IgD-negative memory B cell (primary cell): ENCODE measurements around the gene HDAC11. TPM values are rescaled to one million over a fixed set of nuclear protein-coding genes. Genes with fewer than 3 reads are reported as not detected.

Experiments
- H3K27ac Mint-ChIP-seq, 3 donors: one replicate each; pipeline ENCODE4 v1.8.0; 2020 to 2022; ENCODE audit warnings: mild to moderate bottlenecking in 3 of 3, mixed read lengths in 3 of 3, moderate library complexity in 1 of 3
- H3K27me3 Mint-ChIP-seq: one replicate; pipeline ENCODE4 v1.8.0; 2021; ENCODE audit warnings: mixed read lengths
- H3K36me3 Mint-ChIP-seq: one replicate; pipeline ENCODE4 v1.8.0; 2020; ENCODE audit warnings: mild to moderate bottlenecking, mixed read lengths
- H3K4me1 Mint-ChIP-seq, 3 donors: one replicate each; pipeline ENCODE4 v1.8.0; 2020 to 2022; ENCODE audit warnings: mixed read lengths in 3 of 3, mild to moderate bottlenecking in 1 of 3
- H3K4me3 Mint-ChIP-seq, 4 donors: one replicate each; pipeline ENCODE4 v1.8.0; 2020 to 2022; ENCODE audit warnings: mild to moderate bottlenecking in 4 of 4, mixed read lengths in 4 of 4, moderate library complexity in 3 of 4
- H3K9me3 Mint-ChIP-seq, 3 donors: one replicate each; pipeline ENCODE4 v1.8.0; 2020 to 2021; ENCODE audit warnings: mixed read lengths in 3 of 3, mild to moderate bottlenecking in 1 of 3
- polyA plus RNA-seq: library from polyadenylated mRNA; unstranded; fragments of 300-500 nt; fragmentation: Illumina TruSeq; gene quantifications from one replicate; pipeline ENCODE4 v1.2.3, GENCODE V29; 2021

Gene HDAC11
- polyA plus RNA-seq, 1 donor from 2014 or later = 1.3 TPM

DNA sequence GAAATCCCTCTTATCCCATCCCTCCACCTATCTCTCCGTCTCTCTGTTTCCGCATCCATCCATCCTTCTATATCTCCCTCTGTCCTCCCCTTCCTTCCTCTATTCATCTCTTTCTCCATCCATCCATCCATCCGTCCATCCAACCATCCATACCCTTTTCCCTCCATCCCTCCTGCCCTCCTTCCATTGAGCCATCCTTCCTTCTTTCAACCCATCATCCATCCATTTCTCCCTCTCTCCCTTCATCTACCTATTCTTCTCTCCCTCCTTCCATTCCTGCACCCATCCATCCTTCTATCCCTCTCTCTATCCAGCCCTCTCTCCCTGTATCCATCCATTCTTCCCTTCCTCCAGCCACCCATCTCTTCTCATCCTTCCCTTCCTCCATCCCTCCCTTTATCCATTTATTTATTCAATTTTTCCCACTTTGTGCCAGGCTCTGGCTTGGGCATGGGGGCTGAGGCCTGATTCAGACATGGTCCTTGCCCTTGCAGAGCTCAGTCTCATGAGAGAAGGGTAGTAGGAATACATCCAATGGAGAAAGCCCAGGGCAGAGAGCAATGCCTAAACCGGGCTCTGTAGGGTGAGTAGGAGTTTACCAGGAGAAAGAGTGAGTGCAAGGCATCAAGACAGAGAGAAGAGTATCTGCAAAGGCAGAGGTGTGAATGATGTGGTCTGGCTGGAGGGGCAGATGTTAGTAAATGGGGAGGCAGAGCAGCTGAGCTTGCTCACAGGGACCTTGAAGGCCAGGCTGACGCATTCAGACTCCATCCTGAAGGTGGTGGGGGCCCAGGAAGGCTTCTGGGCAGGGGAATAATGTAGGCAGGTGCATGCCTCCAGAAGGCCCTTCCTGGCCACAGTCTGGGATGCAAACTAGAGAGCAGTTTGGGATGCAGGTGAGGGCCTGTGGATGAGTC is 49.3 kb downstream of the HDAC11 start:
- H3K9me3 Mint-ChIP-seq = peaks cover 0 to 1% (median 0%) of the 10 kb centered on the region in 3 donors
- H3K36me3 Mint-ChIP-seq = no peaks in the 10 kb centered on the region
- H3K27ac Mint-ChIP-seq = no peak overlapping the region
- H3K4me3 Mint-ChIP-seq = no peak overlapping the region
- peaks cover 0 to 2% (median 0%) of the 10 kb centered on the region in 3 donors for H3K4me1 Mint-ChIP-seq
- peaks cover 8% of the 10 kb centered on the region for H3K27me3 Mint-ChIP-seq

DNA sequence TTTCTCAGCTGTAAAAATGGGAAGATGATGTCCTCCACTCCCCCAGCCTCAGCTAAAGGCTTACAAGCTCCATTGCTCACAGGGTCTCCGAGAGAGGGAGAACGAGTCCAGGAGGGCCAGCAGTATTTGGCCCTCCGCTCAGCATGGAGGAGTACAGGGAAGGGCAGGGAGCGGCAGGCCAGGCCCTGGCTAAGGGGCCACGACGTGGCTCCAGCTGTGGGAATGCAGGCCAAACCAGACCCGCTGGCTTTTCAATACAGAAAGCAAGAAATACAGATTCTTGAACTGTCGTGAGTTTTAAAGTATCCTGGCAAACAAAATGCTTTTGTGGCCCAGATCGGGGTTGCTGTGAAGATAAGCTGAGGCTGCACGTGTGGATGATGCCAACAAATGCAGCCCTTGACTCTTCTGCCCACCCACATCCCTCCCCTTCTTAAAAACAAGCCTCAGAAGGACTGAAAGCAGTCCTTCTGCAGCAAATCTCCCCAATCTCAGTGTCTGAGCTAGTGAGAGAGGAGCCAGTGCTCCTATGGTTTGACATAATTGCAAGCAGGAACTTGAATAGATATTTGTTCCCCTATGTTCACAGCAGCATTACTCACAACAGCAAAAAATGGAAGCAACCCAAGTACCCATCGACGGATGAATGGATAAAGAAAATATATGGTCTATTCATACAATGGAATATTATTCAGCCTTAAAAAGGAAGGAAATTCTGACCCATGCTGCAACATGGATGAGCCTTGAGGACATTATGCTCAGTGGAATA is 50.3 kb downstream of the HDAC11 start:
- H3K9me3 Mint-ChIP-seq = peaks cover 0 to 1% (median 0%) of the 10 kb centered on the region in 3 donors
- peaks cover 14% of the 10 kb centered on the region for H3K27me3 Mint-ChIP-seq
- no peak overlapping the region for H3K27ac Mint-ChIP-seq
- no peaks in the 10 kb centered on the region for H3K36me3 Mint-ChIP-seq
- no peak overlapping the region for H3K4me3 Mint-ChIP-seq
- H3K4me1 Mint-ChIP-seq = no peaks in the 10 kb centered on the region

DNA sequence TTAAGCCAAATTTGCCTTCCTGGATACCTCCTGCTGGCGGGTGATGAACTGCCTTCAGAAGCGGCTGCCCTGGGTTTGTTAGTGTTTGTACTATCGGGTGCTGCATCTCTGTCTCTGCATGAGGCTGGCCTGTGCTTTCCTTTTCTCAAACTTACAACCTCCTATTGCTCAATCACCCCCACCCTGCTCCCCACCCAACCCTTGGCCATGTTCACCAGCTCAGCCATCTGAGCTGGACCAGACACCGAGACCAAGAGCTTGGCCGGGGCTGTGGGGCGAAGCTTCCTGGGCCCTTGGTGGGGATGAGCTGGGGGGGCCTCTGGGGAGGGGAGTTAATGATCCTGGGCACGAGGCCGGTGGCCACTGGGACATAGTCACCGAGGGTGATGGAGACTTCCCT is 52.0 kb downstream of the HDAC11 start:
- Mint-ChIP-seq H3K36me3 (no peaks in the 10 kb centered on the region), H3K9me3 (peaks cover 0 to 1% (median 0%) of the 10 kb centered on the region in 3 donors), H3K27me3 (peaks cover 22% of the 10 kb centered on the region), H3K4me3 (no peak overlapping the region), H3K27ac (peak overlapping the region in 1 of 3 donors; percentile 92), H3K4me1 (no peaks in the 10 kb centered on the region)

DNA sequence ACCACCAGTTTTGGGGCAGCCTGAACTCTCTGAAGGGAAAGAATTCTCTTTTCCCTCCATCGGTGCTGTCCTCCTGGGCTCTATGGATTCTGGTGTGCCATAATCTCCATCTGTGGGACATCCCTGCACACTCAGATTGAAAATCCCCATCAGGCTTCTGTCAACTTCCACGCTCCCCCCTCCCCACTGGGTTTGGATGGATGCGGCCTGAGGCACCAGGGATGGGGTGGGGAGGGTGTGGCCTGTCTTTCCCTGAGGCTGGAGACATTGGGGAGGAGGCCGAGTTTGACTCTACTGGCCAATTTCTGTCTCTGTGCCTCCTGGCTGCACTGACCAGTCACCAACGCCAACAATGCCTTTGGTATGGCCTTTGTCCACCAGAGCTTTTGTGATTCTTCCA is 52.5 kb downstream of the HDAC11 start:
- no peak overlapping the region for H3K4me3 Mint-ChIP-seq
- H3K36me3 Mint-ChIP-seq = peaks cover 2% of the 10 kb centered on the region
- H3K27ac Mint-ChIP-seq = no peak overlapping the region
- H3K27me3 Mint-ChIP-seq = peaks cover 19% of the 10 kb centered on the region
- H3K9me3 Mint-ChIP-seq = peaks cover 0 to 1% (median 0%) of the 10 kb centered on the region in 3 donors
- H3K4me1 Mint-ChIP-seq = no peaks in the 10 kb centered on the region

DNA sequence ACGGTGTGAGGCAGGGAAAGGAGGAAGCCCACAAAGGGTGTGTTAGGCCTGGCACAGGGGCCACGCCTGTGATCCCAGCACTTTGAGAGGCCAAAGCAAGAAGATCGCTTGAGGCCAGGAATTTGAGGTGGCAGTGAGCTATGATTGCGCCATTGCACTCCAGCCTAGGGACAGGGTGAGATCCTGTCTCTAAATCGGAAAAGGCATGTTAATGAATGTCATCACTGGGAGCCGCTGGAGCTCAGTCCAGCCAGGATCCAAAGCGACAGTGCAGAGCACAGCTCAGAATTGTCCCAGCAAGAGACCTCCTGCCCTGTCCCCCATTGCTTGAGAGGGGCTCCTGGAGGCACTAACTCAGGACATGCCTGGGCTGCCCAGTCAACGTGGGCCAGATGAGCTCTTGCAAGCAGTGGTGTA is 53.8 kb downstream of the HDAC11 start:
- peaks cover 2% of the 10 kb centered on the region for H3K36me3 Mint-ChIP-seq
- H3K27ac Mint-ChIP-seq = no peak overlapping the region
- no peaks in the 10 kb centered on the region for H3K4me1 Mint-ChIP-seq
- no peak overlapping the region for H3K4me3 Mint-ChIP-seq
- peaks cover 0 to 1% (median 0%) of the 10 kb centered on the region in 3 donors for H3K9me3 Mint-ChIP-seq
- H3K27me3 Mint-ChIP-seq = peaks cover 20% of the 10 kb centered on the region

DNA sequence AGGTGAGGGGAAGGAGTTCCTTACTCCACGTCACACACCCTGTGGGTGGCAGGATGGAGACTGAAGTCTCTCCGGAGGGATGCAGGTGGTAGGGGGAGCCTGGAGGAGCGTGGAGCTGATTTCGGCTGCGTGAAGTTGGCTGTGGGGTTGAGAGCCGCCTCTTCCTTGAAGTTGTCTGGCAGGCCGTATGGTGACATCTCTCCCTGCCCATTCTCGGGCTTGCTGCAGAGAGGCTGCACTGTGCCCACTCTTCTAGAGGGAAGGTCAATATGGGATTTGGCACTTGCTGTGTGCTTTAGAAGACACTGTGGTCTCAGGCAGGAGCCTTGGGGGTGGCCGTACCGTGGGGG is 55.4 kb downstream of the HDAC11 start:
- Mint-ChIP-seq H3K4me3 (peak overlapping the region in 1 of 4 donors; percentile 3), H3K36me3 (peaks cover 2% of the 10 kb centered on the region), H3K27ac (no peak overlapping the region), H3K9me3 (peaks cover 0 to 1% (median 0%) of the 10 kb centered on the region in 3 donors), H3K27me3 (peaks cover 17% of the 10 kb centered on the region), H3K4me1 (no peaks in the 10 kb centered on the region)

DNA sequence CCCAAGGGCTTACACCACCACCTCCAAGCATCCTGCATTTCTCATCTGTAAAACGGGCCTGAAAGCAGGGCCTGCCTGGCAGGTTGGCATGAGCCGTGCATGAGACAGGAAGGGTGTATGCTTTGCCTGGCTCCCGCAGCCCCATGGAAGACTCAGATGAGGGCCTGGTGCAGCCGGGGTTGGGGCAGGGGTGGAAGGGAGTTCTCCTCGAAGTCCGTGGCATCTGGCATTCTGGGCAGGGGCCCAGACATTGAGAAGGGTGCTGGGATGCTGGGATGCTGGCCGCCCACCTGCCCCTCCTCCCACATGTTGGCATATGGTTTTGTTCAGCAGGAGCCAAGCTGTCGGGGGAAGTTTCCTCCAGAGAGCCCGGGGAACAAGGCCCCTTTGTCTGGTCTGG is 55.8 kb downstream of the HDAC11 start:
- Mint-ChIP-seq H3K36me3 (peaks cover 2% of the 10 kb centered on the region), H3K27ac (no peak overlapping the region), H3K4me1 (no peaks in the 10 kb centered on the region), H3K4me3 (no peak overlapping the region), H3K27me3 (peaks cover 20% of the 10 kb centered on the region), H3K9me3 (peaks cover 0 to under 1% (median 0%) of the 10 kb centered on the region in 3 donors)

DNA sequence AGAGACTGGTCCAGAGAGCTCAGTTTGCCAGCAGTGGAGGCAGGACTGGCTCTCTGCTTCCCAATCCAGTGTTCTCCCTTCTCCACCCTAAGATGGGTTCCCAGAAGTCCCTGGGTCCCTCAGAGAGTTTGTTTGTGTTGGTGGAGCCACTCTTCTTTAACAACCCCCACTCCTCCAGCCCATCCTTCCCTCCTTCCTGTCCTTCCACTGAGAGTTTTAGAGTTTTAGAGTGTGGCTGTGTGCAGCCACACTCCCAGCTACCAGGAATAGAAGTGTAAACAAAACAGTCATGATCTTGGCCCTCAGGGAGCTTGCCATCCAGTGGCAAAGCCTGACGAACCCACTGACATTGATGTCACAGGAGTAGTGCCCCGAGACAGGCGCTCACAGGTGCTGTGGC is 56.3 kb downstream of the HDAC11 start:
- Mint-ChIP-seq H3K27ac (no peak overlapping the region), H3K9me3 (peaks cover 0 to 2% (median 0%) of the 10 kb centered on the region in 3 donors), H3K36me3 (peaks cover 2% of the 10 kb centered on the region), H3K4me3 (no peak overlapping the region), H3K4me1 (no peaks in the 10 kb centered on the region), H3K27me3 (peaks cover 21% of the 10 kb centered on the region)

DNA sequence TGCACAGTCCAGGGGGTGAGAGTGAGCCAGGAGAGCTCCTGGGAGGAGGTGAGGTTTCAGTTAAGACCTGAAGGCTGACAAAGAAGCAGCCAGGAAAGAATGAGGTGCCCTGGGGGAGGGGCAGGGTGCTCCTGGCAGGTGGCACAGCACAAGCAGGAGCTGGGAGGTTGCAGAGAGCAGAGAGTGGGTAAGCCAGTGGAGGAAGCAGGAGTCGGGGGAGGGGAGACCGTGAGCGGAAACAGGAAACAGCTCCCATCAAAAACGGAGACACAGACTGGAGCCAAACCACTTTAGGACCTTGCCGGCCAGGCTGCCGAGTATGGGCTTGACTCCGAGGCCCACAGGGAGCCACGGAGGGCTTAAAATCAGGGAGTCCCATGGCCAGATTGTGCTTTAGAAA is 56.7 kb downstream of the HDAC11 start:
- H3K4me1 Mint-ChIP-seq = no peaks in the 10 kb centered on the region
- H3K4me3 Mint-ChIP-seq = no peak overlapping the region
- no peak overlapping the region for H3K27ac Mint-ChIP-seq
- H3K36me3 Mint-ChIP-seq = peaks cover 2% of the 10 kb centered on the region
- peaks cover 0 to 2% (median 0%) of the 10 kb centered on the region in 3 donors for H3K9me3 Mint-ChIP-seq
- H3K27me3 Mint-ChIP-seq = peaks cover 21% of the 10 kb centered on the region

DNA sequence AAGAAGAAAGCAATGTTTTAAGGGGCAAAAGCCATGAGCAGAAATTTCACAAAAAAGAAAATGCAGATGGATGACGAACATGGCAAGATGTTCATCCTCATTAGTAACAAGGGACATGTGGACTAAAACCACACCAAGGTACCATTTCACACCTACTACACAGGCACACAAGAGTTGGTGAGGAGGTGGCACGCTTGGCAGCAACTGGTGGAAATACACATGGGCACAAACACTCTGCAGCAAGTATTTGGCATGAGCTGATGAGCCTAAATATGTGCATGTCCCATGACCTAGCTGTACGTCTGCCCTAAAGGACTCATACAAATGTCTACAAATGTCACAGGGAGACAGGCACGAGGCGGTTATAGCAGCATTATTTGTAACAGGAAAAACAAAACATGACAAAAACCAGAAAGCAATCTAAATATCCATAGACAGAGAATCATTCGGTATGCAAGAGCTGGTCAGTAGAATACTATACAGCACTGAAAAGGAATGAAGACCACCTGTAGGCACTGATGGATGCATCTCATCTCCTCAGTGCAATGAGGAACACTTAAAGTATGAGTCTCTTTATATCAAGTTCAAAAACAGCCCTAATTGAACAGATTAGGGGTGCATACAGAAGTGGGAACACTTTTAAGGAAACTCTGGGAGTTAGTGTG is 57.3 kb downstream of the HDAC11 start:
- Mint-ChIP-seq H3K27ac (no peak overlapping the region), H3K4me3 (no peak overlapping the region), H3K9me3 (peaks cover 0 to 2% (median under 1%) of the 10 kb centered on the region in 3 donors), H3K27me3 (peaks cover 21% of the 10 kb centered on the region), H3K36me3 (peaks cover 2% of the 10 kb centered on the region), H3K4me1 (no peaks in the 10 kb centered on the region)

DNA sequence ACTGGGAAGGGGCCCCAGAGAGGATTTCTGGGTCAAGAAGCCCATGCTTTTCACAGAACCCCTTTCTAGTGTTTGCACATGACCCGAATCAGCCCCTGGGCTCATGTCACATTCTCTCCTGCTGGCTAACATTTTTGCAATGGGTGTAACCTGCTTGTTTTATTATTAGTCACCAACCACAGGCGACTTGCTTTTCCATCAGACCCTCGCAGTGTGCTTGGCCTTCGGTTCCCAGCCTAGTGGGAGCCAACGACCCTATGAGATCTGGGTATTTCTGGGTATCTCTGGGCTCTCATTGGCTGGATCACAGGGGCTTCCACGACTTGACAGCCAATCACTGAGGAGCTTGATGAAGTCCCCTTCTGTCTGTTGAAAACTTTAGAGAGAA is 57.8 kb downstream of the HDAC11 start:
- peaks cover 2% of the 10 kb centered on the region for H3K36me3 Mint-ChIP-seq
- no peaks in the 10 kb centered on the region for H3K4me1 Mint-ChIP-seq
- peaks cover 0 to 2% (median 2%) of the 10 kb centered on the region in 3 donors for H3K9me3 Mint-ChIP-seq
- peaks cover 21% of the 10 kb centered on the region for H3K27me3 Mint-ChIP-seq
- H3K4me3 Mint-ChIP-seq = no peak overlapping the region
- H3K27ac Mint-ChIP-seq = no peak overlapping the region

DNA sequence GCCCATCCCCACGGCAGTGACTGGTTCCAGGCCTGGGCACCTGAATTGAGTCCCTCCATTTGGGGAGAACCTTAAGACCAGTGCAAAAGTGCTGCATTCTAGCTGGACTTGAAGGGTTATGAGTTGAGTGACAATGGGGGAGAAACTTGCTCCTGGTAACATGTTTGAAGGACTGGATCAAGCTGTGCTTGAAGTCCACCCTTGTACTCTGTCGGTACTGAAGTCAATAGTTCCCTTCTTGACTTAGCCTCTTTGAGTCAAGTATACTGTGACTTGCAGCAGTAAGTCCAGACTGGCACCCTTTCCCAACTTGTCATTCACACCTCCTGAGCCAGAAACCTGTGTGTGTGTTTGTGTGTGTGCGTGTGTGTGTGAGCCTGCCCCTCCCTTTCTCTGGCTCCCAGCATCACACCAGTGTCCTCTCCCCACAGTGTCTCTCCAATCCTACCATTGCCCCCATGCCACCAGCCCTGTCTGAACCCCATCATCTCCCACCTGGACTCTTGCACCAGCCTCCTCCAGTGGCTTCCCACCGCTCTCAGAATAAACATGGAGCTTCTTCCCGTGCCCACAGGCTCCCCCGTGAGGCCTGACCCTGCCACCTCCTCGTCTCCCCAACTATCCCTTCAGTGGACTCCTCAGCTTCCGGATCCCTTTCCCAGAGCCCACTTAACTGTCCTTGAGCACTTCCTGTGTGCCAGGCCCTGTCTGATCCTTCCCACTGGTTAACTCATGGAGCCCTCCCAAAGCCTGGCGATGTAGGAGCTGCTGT is 58.6 kb downstream of the HDAC11 start:
- peaks cover 0 to 5% (median 2%) of the 10 kb centered on the region in 3 donors for H3K9me3 Mint-ChIP-seq
- peaks cover 2% of the 10 kb centered on the region for H3K36me3 Mint-ChIP-seq
- H3K27me3 Mint-ChIP-seq = peaks cover 23% of the 10 kb centered on the region
- peak overlapping the region in 1 of 3 donors; percentile 30 for H3K27ac Mint-ChIP-seq
- H3K4me3 Mint-ChIP-seq = no peak overlapping the region
- H3K4me1 Mint-ChIP-seq = no peaks in the 10 kb centered on the region

DNA sequence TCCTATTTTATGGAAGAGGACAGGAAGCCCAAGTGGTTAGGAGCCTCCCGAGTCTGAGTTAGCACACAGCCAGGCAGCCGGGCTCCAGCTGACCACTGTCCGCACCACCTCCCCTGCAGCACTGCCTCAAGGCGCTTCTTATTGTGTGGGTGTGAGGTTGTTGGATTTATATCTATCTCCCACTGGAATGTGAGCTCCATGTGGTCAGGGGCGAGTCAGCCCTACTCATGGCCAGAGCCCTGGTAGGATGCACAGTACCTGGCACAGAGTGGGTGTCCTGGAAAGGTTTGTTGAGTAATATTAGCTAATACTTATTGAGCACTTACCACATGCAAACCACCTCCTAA is 59.2 kb downstream of the HDAC11 start:
- Mint-ChIP-seq H3K27me3 (peaks cover 27% of the 10 kb centered on the region), H3K4me3 (no peak overlapping the region), H3K9me3 (peaks cover 0 to 5% (median 2%) of the 10 kb centered on the region in 3 donors), H3K36me3 (peaks cover 2% of the 10 kb centered on the region), H3K27ac (peak overlapping the region in 1 of 3 donors; percentile 30), H3K4me1 (no peaks in the 10 kb centered on the region)

DNA sequence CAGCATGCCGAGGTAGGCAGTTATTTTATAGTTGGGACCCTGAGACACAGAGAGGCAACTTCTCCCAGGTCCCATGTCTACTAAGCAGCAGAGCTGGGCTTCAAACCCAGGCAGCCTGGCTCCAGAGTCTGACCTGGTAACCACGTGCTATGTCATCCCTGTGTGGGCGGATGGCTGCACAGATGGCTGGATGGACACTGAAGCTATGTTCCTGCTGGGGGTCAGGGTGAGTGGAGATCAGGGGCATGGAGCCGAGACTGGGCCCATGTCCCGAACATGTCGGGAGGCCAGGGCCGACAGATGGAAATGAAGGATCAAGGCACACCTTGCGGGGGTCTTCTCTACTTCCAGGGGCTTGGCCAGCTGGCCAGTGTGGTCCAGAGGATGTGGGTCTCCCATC is 59.6 kb downstream of the HDAC11 start:
- H3K4me3 Mint-ChIP-seq = no peak overlapping the region
- peaks cover 2% of the 10 kb centered on the region for H3K36me3 Mint-ChIP-seq
- H3K4me1 Mint-ChIP-seq = no peaks in the 10 kb centered on the region
- H3K27me3 Mint-ChIP-seq = peaks cover 27% of the 10 kb centered on the region
- peaks cover 0 to 5% (median 2%) of the 10 kb centered on the region in 3 donors for H3K9me3 Mint-ChIP-seq
- no peak overlapping the region for H3K27ac Mint-ChIP-seq
